ENCODE measurements around the gene PDE6D.
"Not testable (repeated sequence)": the region's sequence is repeated elsewhere in the genome, so short reads cannot be mapped to it uniquely, and the experiment has no call there.

PDE6D gene

DNA sequence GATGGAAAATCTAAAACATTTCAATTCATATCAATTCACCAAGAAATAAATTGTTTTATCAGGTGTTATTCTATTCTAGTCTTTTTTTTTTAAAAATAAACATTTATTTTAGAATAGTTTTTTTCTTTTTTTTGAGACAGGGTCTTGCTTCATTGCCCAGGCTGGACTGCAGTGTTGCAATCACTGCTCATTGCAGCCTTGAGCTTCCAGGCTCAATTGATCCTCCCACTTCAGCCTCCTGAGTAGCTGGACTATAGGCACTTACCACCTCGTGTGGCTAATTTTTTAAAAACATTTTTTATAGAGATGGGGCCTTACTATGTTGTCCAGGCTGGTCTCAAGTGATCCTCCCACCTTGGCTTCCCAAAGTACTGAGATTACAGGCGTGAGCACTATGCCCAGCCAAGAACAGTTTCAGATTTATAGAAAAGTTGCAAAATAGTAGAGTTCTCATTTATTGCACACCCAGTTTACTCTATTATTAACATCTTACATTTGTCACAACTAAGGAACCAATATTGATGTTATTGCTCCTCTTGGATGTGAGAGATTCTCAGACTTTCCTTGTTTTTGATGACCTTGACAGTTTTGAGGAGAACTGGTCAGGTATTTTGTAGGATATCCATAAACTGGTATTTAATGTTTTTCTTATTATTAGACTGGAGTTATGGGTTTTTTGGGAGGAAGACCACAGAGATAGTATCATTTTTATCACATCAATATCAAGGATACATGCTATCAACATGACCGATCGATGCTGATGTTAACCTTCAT is 29.9 kb downstream of the PDE6D start:
- DNase-seq (ENCODE audit: low read depth) = no peak
- TF ChIP-seq, protein P1, sequence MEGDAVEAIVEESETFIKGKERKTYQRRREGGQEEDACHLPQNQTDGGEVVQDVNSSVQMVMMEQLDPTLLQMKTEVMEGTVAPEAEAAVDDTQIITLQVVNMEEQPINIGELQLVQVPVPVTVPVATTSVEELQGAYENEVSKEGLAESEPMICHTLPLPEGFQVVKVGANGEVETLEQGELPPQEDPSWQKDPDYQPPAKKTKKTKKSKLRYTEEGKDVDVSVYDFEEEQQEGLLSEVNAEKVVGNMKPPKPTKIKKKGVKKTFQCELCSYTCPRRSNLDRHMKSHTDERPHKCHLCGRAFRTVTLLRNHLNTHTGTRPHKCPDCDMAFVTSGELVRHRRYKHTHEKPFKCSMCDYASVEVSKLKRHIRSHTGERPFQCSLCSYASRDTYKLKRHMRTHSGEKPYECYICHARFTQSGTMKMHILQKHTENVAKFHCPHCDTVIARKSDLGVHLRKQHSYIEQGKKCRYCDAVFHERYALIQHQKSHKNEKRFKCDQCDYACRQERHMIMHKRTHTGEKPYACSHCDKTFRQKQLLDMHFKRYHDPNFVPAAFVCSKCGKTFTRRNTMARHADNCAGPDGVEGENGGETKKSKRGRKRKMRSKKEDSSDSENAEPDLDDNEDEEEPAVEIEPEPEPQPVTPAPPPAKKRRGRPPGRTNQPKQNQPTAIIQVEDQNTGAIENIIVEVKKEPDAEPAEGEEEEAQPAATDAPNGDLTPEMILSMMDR (IDR thresholded peaks at IDR 0.05; ENCODE audit: insufficient read depth, low read depth, low read length, missing control alignments) = no peak

DNA sequence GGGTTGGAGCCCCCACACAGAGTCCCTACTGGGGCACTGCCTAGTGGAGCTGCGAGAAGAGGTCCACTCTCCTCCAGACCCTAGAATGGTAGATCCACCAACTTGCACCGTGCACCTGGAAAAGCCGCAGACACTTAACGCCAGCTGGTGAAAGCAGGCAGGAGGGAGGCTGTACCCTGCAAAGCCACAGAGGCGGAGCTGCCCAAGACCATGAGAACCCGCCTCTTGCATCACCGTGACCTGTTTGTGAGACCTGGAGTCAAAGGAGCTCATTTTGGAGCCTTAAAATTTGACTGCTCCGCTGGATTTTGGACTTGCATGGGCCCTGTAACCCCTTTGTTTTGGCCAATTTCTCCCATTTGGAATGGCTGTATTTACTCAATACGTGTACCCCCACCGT is 32.1 kb downstream of the PDE6D start:
- not testable (repeated sequence) for H3K4me3 ChIP-seq (ENCODE audit: low read depth, low read length); DNase-seq (ENCODE audit: low read depth)

More for the DNA sequence above, 29.9 kb downstream of the PDE6D start:
- H3K4me3 ChIP-seq (ENCODE audit: low read depth, low read length) = no peak overlapping the region

DNA sequence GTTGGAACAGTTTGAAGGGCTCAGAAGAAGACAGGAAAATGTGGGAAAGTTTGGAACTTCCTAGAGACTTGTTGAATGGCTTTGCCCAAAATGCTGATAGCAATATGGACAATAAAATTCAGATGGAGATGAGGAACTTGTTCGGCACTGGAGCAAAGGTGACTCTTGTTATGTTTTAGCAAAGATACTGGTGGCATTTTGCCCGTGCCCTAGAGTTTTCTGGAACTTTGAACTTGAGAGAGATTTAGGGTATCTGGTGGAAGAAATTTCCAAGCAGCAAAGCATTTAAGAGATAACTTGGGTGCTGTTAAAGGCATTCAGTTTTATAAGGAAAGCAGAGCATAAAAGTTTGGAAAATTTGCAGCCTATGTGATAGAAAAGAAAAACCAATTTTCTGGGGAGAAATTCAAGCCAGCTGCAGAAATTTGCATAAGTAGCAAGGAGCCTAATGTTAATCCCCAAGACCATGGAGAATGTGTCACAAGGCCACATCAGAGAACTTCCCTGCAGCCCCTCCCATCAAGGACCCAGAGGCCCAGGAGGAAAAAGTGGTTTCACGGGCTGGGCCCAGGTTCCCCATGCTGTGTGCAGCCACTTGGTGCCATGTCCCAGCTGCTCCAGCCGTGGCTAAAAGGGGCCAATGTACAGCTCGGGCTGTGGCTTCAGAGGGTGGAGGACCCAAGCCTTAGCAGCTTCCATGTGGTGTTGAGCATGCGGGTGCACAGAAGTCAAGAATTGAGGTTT is 32.8 kb downstream of the PDE6D start:
- not testable (repeated sequence) for H3K4me3 ChIP-seq (ENCODE audit: low read depth, low read length); DNase-seq (ENCODE audit: low read depth)

DNA sequence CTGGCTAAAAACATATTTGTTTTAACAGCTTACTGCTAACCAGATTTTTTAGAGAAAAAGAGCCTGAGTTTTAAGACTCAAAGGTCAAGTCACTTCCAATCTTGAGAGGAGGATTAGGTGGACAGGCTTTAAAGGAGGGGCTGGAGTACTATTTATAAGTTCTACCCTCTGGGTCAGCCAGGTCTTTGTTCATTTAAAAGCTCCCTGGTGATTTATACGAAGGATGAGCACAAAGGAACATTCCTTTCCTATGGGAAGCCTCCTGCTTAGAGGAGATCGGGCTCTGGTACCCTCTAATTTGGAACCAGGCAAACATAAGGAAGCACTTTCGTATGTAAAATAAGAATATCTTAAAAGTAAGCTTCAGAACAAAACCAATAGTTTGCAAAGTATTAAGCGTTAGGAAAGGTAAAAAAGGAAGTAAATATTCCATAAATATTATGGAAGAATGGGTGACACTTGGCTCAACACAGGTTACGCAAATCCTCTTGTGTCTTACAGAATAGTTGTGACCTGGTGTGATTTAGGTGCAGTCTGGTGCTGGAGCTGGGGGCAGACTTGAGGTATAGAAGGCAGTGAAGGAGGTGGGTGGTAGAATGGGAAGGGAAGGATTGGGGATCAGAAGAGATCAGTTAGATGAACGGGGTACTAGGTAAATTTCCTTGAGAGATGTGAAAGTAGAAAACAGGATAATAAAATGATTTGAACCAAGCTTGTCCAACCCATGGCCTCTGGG is 35.6 kb downstream of the PDE6D start:
- DNase-seq (ENCODE audit: low read depth) = no peak
- H3K4me3 ChIP-seq (ENCODE audit: low read depth, low read length) = no peak overlapping the region
- TF ChIP-seq, protein P1 (IDR thresholded peaks at IDR 0.05; ENCODE audit: insufficient read depth, low read depth, low read length, missing control alignments) = no peak

DNA sequence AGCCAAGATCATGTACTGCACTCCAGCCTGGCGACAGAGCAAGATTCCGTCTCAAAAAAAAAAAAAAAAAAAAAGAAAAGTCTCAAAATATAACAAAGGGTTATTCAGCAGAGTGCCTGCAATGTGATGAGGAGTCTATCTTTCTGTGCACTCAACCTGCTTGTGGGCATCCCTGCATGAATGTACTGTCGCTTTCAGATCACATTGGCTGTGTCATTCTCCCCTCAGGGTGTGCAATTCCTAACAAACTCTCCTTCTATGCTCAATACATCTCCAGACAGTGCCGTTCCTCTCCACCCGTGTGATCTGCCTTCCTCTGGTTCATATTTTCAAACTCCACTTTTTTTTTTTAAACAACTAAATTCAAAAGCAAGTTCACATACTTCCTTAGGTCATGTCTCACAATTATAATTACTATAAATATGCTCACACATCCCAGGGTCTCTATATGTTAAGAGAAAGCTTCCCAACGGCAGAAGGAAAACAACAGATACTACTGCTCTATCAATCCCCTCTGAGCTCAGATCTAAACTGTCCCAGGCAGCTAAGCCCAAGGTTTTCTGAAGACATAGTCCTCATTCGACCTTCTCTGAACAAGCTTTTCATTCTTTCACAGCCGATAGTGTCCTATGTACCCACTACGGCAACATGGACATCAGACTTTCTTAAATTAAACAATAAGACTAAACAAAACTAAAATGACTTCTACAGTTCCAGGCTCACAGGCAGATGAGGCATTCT is 37.5 kb downstream of the PDE6D start:
- TF ChIP-seq, protein P1 (IDR thresholded peaks at IDR 0.05; ENCODE audit: insufficient read depth, low read depth, low read length, missing control alignments) = no peak
- no peak for DNase-seq (ENCODE audit: low read depth)
- H3K4me3 ChIP-seq (ENCODE audit: low read depth, low read length) = no peak overlapping the region

DNA sequence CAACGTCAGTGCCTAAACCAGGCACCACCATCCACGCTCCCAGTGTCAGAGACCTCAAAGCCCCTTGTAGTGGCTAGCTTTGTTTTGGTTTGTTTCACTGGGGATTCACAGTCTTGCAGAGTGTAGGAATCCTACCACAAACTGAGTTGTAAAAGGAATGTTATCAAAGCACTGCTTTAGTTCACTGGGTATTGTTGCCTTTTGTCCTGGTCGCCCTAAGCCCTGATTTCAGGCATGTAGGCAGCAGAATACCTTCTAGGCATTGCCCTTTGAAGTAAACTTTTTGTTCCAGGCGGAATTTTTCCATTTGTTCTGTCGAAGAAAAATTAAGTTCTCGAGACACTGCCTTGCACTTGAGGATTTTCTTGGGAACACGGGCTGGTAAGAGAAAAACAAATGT is 43.3 kb downstream of the PDE6D start:
- DNase-seq (ENCODE audit: low read depth) = no peak
- TF ChIP-seq, protein P1 (IDR thresholded peaks at IDR 0.05; ENCODE audit: insufficient read depth, low read depth, low read length, missing control alignments) = no peak

DNA sequence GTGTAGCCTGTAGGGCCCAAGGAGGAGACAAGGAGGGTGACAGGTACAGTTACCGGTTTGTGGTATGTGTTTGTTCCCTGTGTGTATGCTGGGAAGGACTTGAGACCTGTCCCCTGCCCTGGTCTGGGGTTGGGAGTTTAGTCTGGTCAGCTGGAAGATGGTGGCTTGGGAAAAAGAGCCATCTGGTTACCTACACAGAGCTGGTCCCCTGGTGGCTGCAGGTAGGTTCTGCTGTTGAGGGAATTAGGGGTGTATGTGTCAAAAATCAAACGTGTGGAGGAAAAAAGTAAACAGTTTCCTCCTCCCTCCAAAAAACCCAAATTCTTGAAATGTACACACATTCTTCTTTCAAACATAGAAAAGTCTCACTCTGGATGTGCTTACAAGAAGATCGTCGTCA is 48.5 kb downstream of the PDE6D start:
- TF ChIP-seq, protein P1 (IDR thresholded peaks at IDR 0.05; ENCODE audit: insufficient read depth, low read depth, low read length, missing control alignments) = no peak
- DNase-seq (ENCODE audit: low read depth) = no peak
- no peak overlapping the region for H3K4me3 ChIP-seq (ENCODE audit: low read depth, low read length)

More for the DNA sequence above, 43.3 kb downstream of the PDE6D start:
- H3K4me3 ChIP-seq (ENCODE audit: low read depth, low read length) = no peak overlapping the region

All from GM12865 (cell line).